Limb (tissue), 2 donors: ENCODE measurements around the gene SLC16A10.
"Not testable (repeated sequence)": the region's sequence is repeated elsewhere in the genome, so short reads cannot be mapped to it uniquely, and the experiment has no call there.

ENCODE experiments used
- DNase-seq, 2 donors: peaks; one replicate each; pipeline ENCODE4 v3.0.0-alpha.2; 2016; ENCODE audit errors: extremely low spot score in 2 of 2

The SLC16A10 gene

GRCh38 chr6:111255838-111256237, 168.5 kb downstream of the SLC16A10 start:
- not testable (repeated sequence) for DNase-seq

DNA sequence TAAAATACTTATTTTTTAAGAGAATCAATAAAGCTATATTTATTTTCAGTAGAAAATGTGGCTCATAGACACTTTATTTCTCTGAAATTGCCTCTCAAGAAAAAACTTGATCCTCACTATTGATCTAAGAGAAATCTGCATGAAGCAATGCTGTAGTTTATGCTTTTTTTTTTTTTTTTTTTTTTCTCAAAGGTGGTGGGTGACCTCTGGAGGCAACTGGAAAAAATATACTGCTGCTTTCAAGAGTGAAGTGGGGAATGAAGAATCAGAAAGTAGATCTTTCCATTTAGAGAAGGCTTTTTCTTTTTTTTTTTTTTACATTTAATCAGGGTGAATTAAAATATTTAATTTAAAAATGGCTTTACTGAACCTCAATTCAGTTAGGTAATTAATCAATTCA, 169.3 kb downstream of the SLC16A10 start:
- DNase-seq, result no peak

DNA sequence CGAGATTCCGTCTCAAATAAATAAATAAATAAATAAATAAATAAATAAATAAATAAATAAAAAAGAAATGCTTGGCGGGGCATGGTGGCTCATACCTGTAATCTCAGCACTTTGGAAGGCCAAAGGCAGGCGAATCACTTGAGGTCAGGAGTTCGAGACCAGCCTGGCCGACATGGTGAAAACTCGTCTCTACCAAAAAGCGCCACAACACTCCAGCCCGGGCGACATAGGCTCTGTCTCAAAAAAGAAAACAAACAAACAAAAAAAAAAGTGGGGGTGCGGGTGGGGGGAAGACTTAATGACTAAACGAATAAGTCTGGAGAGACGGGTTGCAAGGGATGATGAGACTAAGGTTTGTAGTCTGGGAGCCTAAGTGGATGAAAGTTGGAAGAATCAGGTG, 170.7 kb downstream of the SLC16A10 start:
- DNase-seq, result no peak

DNA sequence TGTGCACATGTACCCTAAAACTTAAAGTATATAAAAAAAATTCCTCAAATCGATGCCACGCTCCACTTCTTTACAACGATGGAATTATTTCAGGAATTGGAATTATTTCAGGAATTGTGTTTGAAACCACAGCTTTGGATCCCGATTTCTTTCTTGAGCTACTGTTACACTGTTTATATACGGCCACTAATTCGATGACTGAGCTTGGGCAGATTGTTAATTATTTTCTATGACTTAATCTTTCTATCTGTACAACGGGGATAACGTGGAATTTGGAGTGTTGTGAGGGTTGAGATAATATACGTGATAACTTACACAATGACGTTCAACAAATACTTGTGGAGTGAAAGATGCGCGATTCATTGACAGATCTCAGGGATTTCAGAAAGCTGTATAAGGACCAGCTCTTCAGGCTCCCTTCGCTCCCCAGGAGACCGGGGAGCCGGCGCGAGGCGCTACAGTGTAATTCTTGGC, 171.3 kb downstream of the SLC16A10 start:
- no peak for DNase-seq

DNA sequence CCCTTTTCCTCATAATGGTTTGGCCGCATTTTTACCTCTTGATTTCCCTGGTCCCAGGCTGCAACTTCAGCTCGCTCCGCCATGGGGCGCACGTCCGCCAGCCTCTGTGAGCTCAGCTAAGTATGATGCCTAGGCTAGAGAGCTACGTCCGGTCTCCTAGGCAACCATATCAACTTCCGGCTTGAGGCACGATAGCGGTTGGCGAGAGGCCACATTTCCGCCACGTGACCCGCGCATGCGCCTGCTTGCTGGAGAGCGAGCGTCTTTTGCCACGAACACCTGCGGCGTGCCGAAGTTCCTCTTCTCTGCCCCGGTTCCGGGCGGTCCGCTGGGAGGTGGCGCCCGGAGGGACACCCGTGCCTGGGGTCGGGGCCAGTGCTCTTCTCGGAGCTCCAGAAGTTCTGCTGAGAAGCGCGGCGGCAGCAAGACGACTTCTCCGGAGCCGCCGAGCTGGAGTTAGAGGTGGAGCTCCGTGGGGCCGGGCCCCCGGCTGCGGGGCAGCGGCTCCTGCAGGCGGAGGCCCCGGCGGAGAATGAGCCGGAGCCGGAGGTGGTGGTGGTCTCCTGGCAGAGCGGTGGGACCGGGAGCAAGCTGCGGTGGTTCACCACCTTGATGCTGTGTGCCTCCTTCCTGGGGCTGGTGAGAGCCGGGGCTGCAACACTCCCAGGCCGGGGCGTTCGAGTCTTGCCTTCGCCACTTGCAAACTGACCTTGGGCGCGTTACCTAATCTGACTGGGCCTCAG, 172.0 kb downstream of the SLC16A10 start:
- DNase-seq, result peak; percentile 98 to 99

GRCh38 chr6:111260570-111261298, 173.4 kb downstream of the SLC16A10 start:
- no peak for DNase-seq

GRCh38 chr6:111263837-111264236, 176.5 kb downstream of the SLC16A10 start:
- no peak for DNase-seq

DNA sequence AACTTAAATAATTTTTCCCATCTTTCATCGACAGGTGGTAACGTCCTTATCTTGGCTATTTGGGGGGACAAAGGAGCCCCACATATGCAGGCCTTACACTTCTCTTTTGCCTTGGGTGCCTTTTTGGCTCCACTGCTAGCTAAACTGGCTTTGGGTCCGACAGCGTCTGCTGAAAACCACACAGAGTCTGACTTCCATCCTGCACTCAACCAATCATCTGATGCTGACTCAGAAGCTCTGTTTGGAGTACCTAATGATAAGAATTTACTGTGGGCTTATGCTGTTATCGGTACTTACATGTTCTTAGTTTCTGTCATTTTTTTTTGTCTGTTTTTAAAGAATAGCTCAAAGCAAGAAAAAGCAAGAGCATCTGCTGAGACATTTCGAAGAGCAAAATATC, 178.5 kb downstream of the SLC16A10 start:
- no peak for DNase-seq

GRCh38 chr6:111266276-111266675, 179.0 kb downstream of the SLC16A10 start:
- no peak for DNase-seq

DNA sequence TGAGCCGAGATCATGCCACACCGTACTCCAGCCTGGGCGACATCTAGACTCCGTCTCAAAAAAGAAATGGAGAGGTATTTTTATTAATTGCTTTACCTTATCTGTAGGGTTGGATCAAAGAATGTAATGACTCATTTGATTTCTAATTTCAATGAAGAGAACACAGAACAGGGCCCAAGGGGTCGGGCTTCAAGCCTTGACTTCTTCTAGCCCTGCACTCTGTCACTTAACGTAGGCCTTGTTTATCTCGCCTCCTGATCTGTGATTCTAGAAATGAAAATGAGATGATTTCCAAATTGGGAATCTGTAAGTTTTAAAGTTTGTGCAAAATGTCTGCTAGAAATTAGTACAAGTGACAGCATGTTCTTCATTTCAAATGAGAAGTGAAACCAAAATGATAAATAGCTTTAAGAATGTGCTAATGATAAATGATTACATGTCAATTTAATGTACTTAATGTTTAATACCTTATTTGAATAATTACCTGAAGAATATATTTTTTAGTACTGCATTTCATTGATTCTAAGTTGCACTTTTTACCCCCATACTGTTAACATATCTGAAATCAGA, 180.5 kb downstream of the SLC16A10 start:
- DNase-seq, result no peak

DNA sequence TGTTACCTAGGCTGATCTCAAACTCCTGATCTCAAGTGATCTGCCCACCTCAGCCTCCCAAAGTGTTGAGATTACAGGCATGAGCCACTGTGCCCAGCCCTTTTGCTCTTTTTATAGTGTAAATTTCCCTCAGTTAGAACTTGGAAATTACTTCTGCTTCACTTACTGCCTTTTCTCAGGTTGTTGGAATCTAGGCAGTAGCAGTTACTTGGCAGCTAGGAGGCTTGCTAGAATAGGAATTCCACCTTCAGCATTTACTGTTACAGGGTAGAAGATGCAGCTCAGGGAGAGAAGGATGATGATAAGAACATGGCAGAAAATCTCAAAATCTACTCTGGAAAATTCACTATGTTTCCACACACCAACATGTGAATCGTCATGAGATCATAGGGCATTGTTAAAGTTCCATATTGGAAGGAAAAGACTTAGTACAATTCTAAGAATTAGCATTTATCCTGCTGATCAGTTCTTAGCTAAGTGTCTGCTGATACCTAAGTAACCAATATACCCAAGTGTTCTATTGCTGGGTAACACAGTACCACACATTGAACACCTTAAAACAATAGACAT, 182.2 kb downstream of the SLC16A10 start:
- DNase-seq, result no peak

- no peak for DNase-seq
Observed at GRCh38 chr6:111270121-111270520, 182.8 kb downstream of the SLC16A10 start.

- DNase-seq, result no peak
Observed at GRCh38 chr6:111274593-111275217, 187.4 kb downstream of the SLC16A10 start.

- DNase-seq, result no peak
Observed at GRCh38 chr6:111276335-111276734, 189.0 kb downstream of the SLC16A10 start.

DNA sequence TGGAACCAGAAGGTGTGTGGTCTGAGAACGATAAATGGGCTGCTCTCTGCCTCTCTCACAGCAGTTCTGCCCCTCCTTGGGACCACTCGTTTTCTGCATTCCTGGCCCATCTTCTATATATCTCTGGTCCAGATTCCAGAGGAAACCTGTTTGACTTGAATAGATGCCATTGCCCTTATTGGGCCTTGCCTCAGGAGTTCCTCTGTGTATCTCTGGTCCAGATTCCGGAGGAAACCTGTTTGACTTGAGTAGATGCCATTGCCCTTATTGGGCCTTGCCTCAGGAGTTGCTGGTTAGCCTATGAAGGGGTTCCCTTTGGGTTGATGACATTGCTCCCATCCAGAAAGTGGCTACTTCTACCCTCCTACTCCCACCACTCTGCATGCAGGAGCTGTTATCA, 189.4 kb downstream of the SLC16A10 start:
- no peak for DNase-seq

DNA sequence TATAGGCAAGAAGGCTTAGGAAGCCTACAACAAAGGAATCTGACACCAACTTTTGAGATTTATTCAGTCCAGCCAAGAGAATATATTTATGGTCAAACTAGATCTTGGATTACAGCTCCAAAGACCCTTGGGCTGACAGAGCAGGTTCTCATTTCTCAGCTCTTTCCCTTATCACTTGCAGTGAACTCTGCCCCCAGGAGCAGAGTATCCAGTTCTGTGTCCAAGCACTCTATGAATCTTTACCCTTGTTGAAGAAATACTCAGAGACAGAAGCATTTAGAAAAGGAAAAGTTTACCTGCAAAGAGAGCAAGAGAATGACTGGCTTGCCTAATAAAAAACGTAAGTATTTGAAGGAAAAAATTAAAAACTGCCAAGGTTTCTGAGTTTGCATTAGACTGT, 190.5 kb downstream of the SLC16A10 start:
- DNase-seq, result no peak

DNA sequence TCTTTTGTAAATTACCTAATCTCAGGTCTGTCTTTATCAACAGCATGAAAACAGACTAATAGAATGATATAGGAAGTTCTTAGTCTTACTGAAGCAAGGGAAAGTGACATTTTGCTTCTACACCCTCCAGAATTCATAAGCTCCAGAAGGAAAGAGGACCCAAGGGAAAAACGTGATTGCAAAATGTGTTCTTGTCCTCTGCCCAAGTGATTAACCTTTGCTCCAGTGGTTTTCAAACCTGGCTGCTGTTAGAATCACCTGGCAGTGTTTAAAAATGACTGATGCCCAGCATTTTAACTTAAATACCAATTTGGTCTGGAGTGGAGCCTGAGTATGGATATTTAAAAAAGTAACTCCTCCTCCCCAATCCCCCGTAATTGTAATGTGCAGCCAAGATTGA, 191.4 kb downstream of the SLC16A10 start:
- DNase-seq, result no peak

DNA sequence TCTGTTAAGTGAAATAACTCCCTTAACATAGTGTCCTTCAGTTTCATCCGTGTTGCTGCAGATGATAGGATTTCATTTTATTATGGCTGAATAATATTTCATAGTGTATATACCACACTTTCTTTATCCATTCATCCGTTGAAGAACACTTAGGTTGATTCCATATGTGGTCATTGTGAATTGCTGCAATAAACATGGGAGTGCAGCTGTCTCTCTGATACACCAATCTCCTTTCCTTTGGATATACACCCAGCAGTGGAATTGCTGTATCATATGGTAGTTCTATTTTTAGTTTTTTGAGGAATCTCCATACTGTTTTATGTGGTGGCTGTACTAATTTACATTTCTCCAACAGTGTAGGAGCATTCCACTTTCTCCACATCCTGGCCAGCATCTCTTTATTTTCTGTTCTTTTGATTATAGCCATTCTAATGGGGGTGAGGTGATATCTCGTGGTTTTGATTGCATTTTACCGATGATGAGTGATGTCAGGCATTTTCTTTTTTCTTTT, 193.2 kb downstream of the SLC16A10 start:
- no peak for DNase-seq
